Lung (tissue), 16 donors: Measurements from ENCODE around the gene CASP8. TPM values are rescaled to one million over a fixed set of nuclear protein-coding genes. Genes with fewer than 3 reads are reported as not detected.
A peak's percentile ranks its signal among the peaks of the same experiment; 100 is the strongest.

Experiments used
- ATAC-seq: fragments of 200-7000 bp; cut with Tn5 transposase; one replicate; pipeline ENCODE4 v1.9.1; 2020; ENCODE audit warnings: moderate number of reproducible peaks; ENCODE audit not compliant: insufficient read depth, low FRiP score
- DNase-seq, 3 donors: peaks; one replicate each; pipeline ENCODE4 v3.0.0-alpha.2; 2013 to 2017
- H3K27ac ChIP-seq, 2 donors: one replicate each; pipeline ENCODE4 v1.5.1; 2013; ENCODE audit warnings: mild to moderate bottlenecking in 2 of 2, moderate library complexity in 2 of 2, control low read depth in 1 of 2, inconsistent platforms in 1 of 2, low read depth in 1 of 2, low read length in 1 of 2
- H3K27me3 ChIP-seq, 3 donors: one replicate each; pipeline ENCODE4 v1.5.1; 2013; ENCODE audit warnings: low read length in 2 of 3; ENCODE audit not compliant: control insufficient read depth in 3 of 3, insufficient read depth in 3 of 3
- H3K36me3 ChIP-seq, 4 donors: one replicate each; pipeline ENCODE4 v1.5.1; 2013; ENCODE audit warnings: low read length in 4 of 4, mild to moderate bottlenecking in 1 of 4, moderate library complexity in 1 of 4; ENCODE audit not compliant: control insufficient read depth in 4 of 4, insufficient read depth in 4 of 4
- H3K4me1 ChIP-seq, 5 donors: one replicate each; pipeline ENCODE4 v1.5.1; 2013; ENCODE audit warnings: low read length in 5 of 5, mild to moderate bottlenecking in 2 of 5, moderate library complexity in 1 of 5; ENCODE audit not compliant: control insufficient read depth in 5 of 5, insufficient read depth in 5 of 5
- H3K4me3 ChIP-seq: one replicate; pipeline ENCODE4 v1.5.1; 2013; ENCODE audit warnings: mild to moderate bottlenecking, control low read depth, moderate library complexity
- H3K9ac ChIP-seq, 2 donors: one replicate each; pipeline ENCODE4 v1.5.1; 2013; ENCODE audit warnings: low read length in 2 of 2, control low read depth in 1 of 2; ENCODE audit not compliant: insufficient read depth in 1 of 2
- H3K9me3 ChIP-seq, 4 donors: one replicate each; pipeline ENCODE4 v1.5.1; 2013; ENCODE audit warnings: low read length in 3 of 4, mild to moderate bottlenecking in 1 of 4, moderate library complexity in 1 of 4; ENCODE audit not compliant: control insufficient read depth in 4 of 4, insufficient read depth in 3 of 4
- WGBS, 2 donors: extraction: QIAGEN DNeasy Blood & Tissue Kit; methylation state at CpG; one replicate each; pipeline ENCODE4 v1.1.7; 2013; 5-methylcytosine and 5-hydroxymethylcytosine counted together
- long read RNA-seq, 5 donors: transcript quantifications; one replicate each; lab custom pipeline, GENCODE V29; 2026
- polyA plus RNA-seq, 2 donors: library from polyadenylated mRNA; stranded (reverse); fragments of 200-250 nt; gene quantifications; one replicate each; pipeline ENCODE4 v1.2.1, GENCODE V29; 2013
- total RNA-seq, 2 donors: library from RNA; depleted of rRNA in 1 of 2; stranded (reverse); fragments of >200 nt in 1 of 2; gene quantifications; one replicate each; pipeline ENCODE4 v1.2.1, GENCODE V29; 2014 to 2021
- TF ChIP-seq, protein P1 (sequence below): IDR thresholded peaks from 2 replicates; pipeline ENCODE4 v1.5.1; 2012; ENCODE audit warnings: mild to moderate bottlenecking; ENCODE audit errors: control extremely low read depth, extremely low read depth
- donor health status: control.
- donor health status: control.
- donor health status: Bipolar disorder and iron deficiency.
- donor health status: healthy.
- donor health status: DM: yes; HTN: yes; CAD: no.

Gene CASP8
- 10 to 100 TPM; 23.4 to 32.3 TPM for total RNA-seq
- polyA plus RNA-seq: 10 to 100 TPM; 18.2 to 23.6 TPM
- long read RNA-seq, donor 1, partial matches to known transcripts: 0 of 1 reads
- long read RNA-seq, donor 1, other reads (novel, unspliced or antisense): 0 of 1 reads
- long read RNA-seq, donor 2, partial matches to known transcripts: 6 of 6 reads
- long read RNA-seq, donor 2, other reads (novel, unspliced or antisense): 0 of 6 reads
- long read RNA-seq, donor 3: 0 reads
- long read RNA-seq, donor 4: 0 reads
- long read RNA-seq, donor 5, partial matches to known transcripts: 9 of 9 reads
- long read RNA-seq, donor 5, other reads (novel, unspliced or antisense): 0 of 9 reads

DNA sequence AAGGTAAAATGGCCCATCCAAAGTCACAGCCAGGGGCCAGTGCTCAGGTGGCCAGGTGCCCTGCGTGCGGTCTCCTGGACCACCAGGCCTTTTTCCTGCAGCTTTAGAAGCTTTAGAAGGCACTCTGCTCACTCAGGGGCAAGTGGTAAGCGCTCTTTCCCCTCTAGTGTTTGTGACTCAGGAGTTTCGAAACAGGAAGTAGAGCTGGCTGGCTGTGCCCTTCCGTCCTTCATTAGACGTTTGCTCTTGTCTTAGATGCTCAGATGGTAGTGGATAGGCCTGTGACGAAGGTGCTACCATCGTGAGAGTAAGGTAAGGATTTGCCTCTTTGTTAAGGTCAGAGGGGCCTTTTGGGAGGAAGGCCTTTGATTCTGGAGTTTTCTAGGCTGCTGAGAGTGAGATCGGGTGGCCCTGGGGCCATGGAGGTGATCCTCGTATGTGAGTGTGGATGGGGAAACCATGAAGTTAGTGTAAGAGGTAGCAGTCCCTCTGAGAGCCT, at the start of gene CASP8:
TSS of gene CASP8 (plus strand) at position 235 of the 499 bp plus-strand sequence. CDS start 5,951 bp downstream, outside the sequence.
- TF ChIP-seq, protein P1, sequence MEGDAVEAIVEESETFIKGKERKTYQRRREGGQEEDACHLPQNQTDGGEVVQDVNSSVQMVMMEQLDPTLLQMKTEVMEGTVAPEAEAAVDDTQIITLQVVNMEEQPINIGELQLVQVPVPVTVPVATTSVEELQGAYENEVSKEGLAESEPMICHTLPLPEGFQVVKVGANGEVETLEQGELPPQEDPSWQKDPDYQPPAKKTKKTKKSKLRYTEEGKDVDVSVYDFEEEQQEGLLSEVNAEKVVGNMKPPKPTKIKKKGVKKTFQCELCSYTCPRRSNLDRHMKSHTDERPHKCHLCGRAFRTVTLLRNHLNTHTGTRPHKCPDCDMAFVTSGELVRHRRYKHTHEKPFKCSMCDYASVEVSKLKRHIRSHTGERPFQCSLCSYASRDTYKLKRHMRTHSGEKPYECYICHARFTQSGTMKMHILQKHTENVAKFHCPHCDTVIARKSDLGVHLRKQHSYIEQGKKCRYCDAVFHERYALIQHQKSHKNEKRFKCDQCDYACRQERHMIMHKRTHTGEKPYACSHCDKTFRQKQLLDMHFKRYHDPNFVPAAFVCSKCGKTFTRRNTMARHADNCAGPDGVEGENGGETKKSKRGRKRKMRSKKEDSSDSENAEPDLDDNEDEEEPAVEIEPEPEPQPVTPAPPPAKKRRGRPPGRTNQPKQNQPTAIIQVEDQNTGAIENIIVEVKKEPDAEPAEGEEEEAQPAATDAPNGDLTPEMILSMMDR: no peak

DNA sequence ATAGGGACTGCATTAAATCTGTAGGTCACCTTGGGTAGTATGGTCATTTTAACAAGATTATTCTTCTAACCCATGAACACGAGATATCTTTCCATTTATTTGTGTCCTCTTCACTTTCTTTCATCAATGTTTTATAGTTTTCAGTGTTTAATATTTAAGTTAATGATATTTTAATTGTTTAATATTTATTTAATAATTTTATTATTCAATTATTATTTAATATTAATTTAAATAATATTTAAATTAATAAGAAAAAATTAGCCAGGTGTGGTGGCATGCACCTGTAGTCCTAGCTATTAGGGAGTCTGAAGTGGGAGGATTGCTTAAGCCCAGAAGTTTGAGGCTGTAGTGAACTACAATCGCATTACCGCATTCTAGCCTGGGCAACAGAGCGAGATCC, 44.4 kb upstream of the CASP8 start:
- Histone ChIP-seq H3K36me3 (peaks cover 0 to 11% (median 0%) of the 10 kb centered on the region in 4 donors), H3K4me1 (peaks cover 0 to 11% (median 6%) of the 10 kb centered on the region in 5 donors), H3K4me3 (no peak overlapping the region), H3K27ac (no peak overlapping the region), H3K27me3 (no peaks in the 10 kb centered on the region), H3K9me3 (peaks cover 0 to 1% (median 0%) of the 10 kb centered on the region in 4 donors), H3K9ac (no peak overlapping the region)
- DNase-seq (no peak), ATAC-seq (no peak)
- TF ChIP-seq, protein P1: no peak
- 95 to 98% methylated on average over 4 of the region's 4 CpGs for WGBS, 2 donors

More for the DNA sequence above, at the start of gene CASP8:
- Histone ChIP-seq H3K27me3 (no peaks in the 10 kb centered on the region), H3K4me1 (peaks cover 0 to 13% (median 3%) of the 10 kb centered on the region in 5 donors), H3K9ac (peak within 1 kb of the TSS in 1 of 2 donors; percentile 55), H3K9me3 (no peaks in the 10 kb centered on the region), H3K27ac (peak within 1 kb of the TSS in 1 of 2 donors; percentile 95), H3K36me3 (no peaks in the 10 kb centered on the region), H3K4me3 (peak within 1 kb of the TSS; percentile 2)
- ATAC-seq (peak; percentile 55), DNase-seq (peak in 1 of 3 donors; percentile 42)
- 27 to 36% methylated on average over 10 of the region's 10 CpGs for WGBS, 2 donors

DNA sequence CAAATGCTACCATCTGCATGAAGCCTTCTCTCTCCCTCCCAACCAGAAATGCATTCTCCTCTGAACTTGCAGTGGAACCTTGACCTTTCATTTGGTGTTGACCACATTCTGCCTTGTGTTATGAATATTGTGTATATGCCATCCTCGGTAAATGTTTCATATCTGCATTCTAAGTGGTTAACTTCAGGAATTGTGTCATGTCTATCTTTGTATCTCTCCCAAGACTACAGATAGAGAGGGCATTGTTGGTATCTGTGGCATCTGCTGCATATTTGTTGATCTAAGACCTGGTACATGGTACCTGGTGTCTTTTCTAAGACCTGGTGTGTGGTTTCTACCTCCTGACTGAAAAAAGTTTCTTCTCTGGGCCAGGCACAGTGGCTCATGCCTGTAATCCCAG, 43.4 kb upstream of the CASP8 start:
- DNase-seq (no peak), ATAC-seq (no peak)
- Histone ChIP-seq H3K4me1 (peaks cover 0 to 11% (median 6%) of the 10 kb centered on the region in 5 donors), H3K36me3 (peaks cover 0 to 11% (median 0%) of the 10 kb centered on the region in 4 donors), H3K27me3 (no peaks in the 10 kb centered on the region), H3K9ac (no peak overlapping the region), H3K4me3 (no peak overlapping the region), H3K27ac (no peak overlapping the region), H3K9me3 (peaks cover 0 to 1% (median 0%) of the 10 kb centered on the region in 4 donors)
- TF ChIP-seq, protein P1: no peak
- 85 to 89% methylated on average over 1 of the region's 1 CpG for WGBS, 2 donors
